Smooth muscle cell (in vitro differentiated cells): ENCODE data around the gene CYTH3. TPM values are rescaled to one million over a fixed set of nuclear protein-coding genes. Genes with fewer than 3 reads are reported as not detected.

Experiments
- DNase-seq: peaks from one replicate; lab custom pipeline; 2025; ENCODE audit not compliant: unreplicated experiment; lab: John Stamatoyannopoulos, UW
- H2AFZ ChIP-seq: fragments of 200-600 bp; sonication (generic); 2 replicates; pipeline ENCODE4 v1.6.0; 2016; ENCODE audit warnings: antibody characterized with exemption, low read depth, mild to moderate bottlenecking
- H3F3A ChIP-seq: fragments of 200-600 bp; sonication (generic); 2 replicates; pipeline ENCODE4 v1.6.0; 2017; ENCODE audit warnings: antibody characterized with exemption, low read depth
- H3K27ac ChIP-seq: fragments of 200-600 bp; sonication (generic); 2 replicates; pipeline ENCODE4 v1.5.1; 2016; ENCODE audit warnings: low read depth, mild to moderate bottlenecking
- H3K27me3 ChIP-seq: fragments of 200-600 bp; sonication (generic); 2 replicates; pipeline ENCODE4 v1.6.1; 2016; ENCODE audit warnings: low read depth, mild to moderate bottlenecking
- H3K36me3 ChIP-seq: fragments of 200-600 bp; sonication (generic); 2 replicates; pipeline ENCODE4 v1.5.1; 2016; ENCODE audit warnings: low read depth
- H3K4me1 ChIP-seq: fragments of 200-600 bp; sonication (generic); 2 replicates; pipeline ENCODE4 v1.5.1; 2016; ENCODE audit warnings: low read depth
- H3K4me2 ChIP-seq: fragments of 200-600 bp; sonication (generic); 2 replicates; pipeline ENCODE4 v1.6.0; 2016; ENCODE audit warnings: mild to moderate bottlenecking
- H3K4me3 ChIP-seq: fragments of 200-600 bp; sonication (generic); 2 replicates; pipeline ENCODE4 v1.5.1; 2016; ENCODE audit warnings: mild to moderate bottlenecking
- H3K79me2 ChIP-seq: fragments of 200-600 bp; sonication (generic); 2 replicates; pipeline ENCODE4 v1.6.0; 2016; ENCODE audit warnings: low read depth, mild to moderate bottlenecking
- H3K9ac ChIP-seq: fragments of 200-600 bp; sonication (generic); 2 replicates; pipeline ENCODE4 v1.6.0; 2016; ENCODE audit warnings: low read depth
- H3K9me3 ChIP-seq: fragments of 200-600 bp; sonication (generic); replicated peaks from 2 replicates; pipeline ENCODE4 v1.5.1; 2016; ENCODE audit warnings: low read depth
- H4K20me1 ChIP-seq: fragments of 200-600 bp; sonication (generic); 2 replicates; pipeline ENCODE4 v1.6.0; 2016; ENCODE audit warnings: low read depth
- WGBS: methylation state at CpG from one replicate; pipeline ENCODE4 v1.1.7; 2016; ENCODE audit warnings: low lambda C conversion rate; 5-methylcytosine and 5-hydroxymethylcytosine counted together
- polyA plus RNA-seq: library from polyadenylated mRNA; unstranded; fragments of >200 nt; fragmentation: Nextera tagmentation; extraction: Ambion mirVana; gene quantifications from 2 replicates; pipeline ENCODE4 v1.2.1, GENCODE V29; 2016
- total RNA-seq: library from RNA; depleted of rRNA; stranded (reverse); fragments of >200 nt; gene quantifications from 2 replicates; pipeline ENCODE4 v1.2.3, GENCODE V29; 2014
- TF ChIP-seq, protein P1 (sequence below): fragments of 200-600 bp; sonication (generic); IDR thresholded peaks from 2 replicates; pipeline ENCODE4 v1.5.1; 2017; ENCODE audit warnings: borderline replicate concordance, mild to moderate bottlenecking, antibody characterized with exemption; ENCODE audit not compliant: insufficient read depth, poor library complexity, severe bottlenecking

Gene CYTH3
- total and polyA plus RNA-seq, 2 experiments from 2014 or later = 7.6 to 11.4 TPM

DNA sequence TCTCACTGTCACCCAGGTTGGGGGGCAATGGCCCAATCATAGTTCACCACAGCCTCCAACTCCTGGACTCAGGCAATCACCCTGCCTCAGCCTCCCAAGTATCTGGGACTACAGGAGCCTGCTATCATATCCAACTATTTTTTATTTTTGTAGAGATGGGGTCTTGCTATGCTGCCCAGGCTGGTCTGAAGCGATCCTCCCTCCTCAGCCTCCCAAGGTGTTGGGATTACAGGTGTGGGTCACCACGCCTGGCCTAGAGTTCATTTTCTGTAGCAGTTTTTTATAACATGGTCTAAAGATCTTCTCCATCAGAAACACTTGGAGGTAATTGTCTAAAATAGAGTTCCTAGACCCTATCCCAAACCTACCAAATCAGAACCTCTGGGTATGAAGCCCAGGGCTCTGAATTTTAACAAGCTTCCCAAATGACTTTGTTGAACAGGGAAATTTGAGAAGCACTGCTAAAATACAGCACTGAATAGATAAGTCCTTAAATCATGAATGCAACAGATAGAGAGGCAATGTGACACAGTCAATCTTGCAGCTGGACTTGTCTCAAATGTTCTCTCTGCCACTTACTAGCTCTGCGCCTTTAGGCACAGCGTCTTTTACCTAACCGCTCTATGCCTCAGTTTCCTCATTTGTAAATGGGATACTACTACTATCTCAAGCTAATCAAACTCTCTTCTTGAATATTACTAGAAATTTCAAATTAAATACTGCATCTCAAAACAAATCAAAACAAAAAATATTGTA, 63.7 kb downstream of the CYTH3 start:
- H2AFZ ChIP-seq = no peak overlapping the region
- H3K36me3 ChIP-seq = no peaks in the 10 kb centered on the region
- no peak overlapping the region for H3K27ac ChIP-seq
- H3K27me3 ChIP-seq = no peaks in the 10 kb centered on the region
- no peak overlapping the region for H3K4me2 ChIP-seq
- H4K20me1 ChIP-seq = peaks cover 52% of the 10 kb centered on the region
- 98% methylated on average over 5 of the region's 5 CpGs for WGBS
- H3F3A ChIP-seq = no peaks in the 10 kb centered on the region
- TF ChIP-seq, protein P1, sequence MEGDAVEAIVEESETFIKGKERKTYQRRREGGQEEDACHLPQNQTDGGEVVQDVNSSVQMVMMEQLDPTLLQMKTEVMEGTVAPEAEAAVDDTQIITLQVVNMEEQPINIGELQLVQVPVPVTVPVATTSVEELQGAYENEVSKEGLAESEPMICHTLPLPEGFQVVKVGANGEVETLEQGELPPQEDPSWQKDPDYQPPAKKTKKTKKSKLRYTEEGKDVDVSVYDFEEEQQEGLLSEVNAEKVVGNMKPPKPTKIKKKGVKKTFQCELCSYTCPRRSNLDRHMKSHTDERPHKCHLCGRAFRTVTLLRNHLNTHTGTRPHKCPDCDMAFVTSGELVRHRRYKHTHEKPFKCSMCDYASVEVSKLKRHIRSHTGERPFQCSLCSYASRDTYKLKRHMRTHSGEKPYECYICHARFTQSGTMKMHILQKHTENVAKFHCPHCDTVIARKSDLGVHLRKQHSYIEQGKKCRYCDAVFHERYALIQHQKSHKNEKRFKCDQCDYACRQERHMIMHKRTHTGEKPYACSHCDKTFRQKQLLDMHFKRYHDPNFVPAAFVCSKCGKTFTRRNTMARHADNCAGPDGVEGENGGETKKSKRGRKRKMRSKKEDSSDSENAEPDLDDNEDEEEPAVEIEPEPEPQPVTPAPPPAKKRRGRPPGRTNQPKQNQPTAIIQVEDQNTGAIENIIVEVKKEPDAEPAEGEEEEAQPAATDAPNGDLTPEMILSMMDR = no peak
- peaks cover 29% of the 10 kb centered on the region for H3K79me2 ChIP-seq
- no peak overlapping the region for H3K4me3 ChIP-seq
- no peak overlapping the region for H3K9ac ChIP-seq
- H3K9me3 ChIP-seq = no peaks in the 10 kb centered on the region
- H3K4me1 ChIP-seq = no peaks in the 10 kb centered on the region
- no peak for DNase-seq

DNA sequence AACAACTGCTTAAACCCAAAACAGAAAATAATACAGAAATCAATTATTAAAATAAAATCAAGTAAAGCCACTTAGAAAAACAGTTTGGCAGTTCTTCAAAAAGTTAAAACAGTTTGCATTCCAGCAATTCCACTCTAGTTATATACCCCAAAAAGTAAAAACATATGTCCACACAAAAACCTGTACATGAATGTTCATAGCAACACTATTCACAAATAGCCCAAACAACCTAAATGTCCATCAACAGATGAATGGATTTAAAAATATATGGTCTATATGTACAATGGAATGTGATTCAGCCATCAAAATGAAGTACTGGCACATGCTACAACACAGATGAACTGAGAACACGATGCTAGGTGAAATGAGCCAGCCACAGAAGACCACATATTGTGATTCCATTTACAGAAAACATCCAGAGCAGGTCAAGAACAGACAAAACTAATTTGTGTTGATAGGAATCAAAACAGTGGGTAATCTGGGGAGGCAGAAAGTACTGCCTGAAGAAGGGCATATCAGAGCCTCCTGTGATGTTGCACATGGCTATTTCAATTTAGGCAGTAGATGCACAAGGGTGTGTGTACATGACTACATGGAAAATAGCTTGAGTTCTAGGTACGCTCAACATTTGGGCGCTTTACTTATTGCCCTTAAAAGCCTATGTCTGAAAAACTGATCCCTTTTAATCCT, 66.3 kb downstream of the CYTH3 start:
- H4K20me1 ChIP-seq = peaks cover 55% of the 10 kb centered on the region
- H3K79me2 ChIP-seq = peaks cover 31% of the 10 kb centered on the region
- TF ChIP-seq, protein P1 = no peak
- H3K27me3 ChIP-seq = no peaks in the 10 kb centered on the region
- no peaks in the 10 kb centered on the region for H3K9me3 ChIP-seq
- H3K9ac ChIP-seq = no peak overlapping the region
- no peaks in the 10 kb centered on the region for H3F3A ChIP-seq
- no peaks in the 10 kb centered on the region for H3K4me1 ChIP-seq
- H3K4me3 ChIP-seq = no peak overlapping the region
- DNase-seq = no peak
- H3K27ac ChIP-seq = no peak overlapping the region
- WGBS = 64% methylated on average over 3 of the region's 3 CpGs
- H3K36me3 ChIP-seq = no peaks in the 10 kb centered on the region
- H2AFZ ChIP-seq = no peak overlapping the region
- H3K4me2 ChIP-seq = no peak overlapping the region

DNA sequence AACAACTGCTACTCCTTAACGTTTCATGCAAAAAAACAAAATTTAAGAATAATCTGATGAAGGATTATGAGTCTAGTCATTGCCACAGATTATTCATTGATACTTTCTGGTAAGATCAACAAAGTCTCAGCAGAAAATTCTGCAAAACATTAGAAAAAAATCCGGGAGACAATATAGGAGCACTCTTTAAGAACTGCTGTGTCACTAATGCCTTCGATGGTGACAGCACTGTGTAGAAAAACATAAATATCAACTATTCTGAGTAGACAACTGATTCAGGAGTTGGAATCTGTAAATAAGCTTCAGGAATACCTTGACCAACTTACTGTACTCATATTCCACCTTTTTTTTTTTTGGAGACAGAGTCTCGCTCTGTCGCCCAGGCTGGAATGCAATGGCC, 69.0 kb downstream of the CYTH3 start:
- Histone ChIP-seq H3K4me1 (peaks cover 4% of the 10 kb centered on the region), H3K79me2 (peaks cover 27% of the 10 kb centered on the region), H3F3A (no peaks in the 10 kb centered on the region), H3K36me3 (no peaks in the 10 kb centered on the region), H4K20me1 (peaks cover 47% of the 10 kb centered on the region), H3K4me3 (no peak overlapping the region), H3K4me2 (no peak overlapping the region), H3K27me3 (no peaks in the 10 kb centered on the region), H3K27ac (no peak overlapping the region), H3K9me3 (no peaks in the 10 kb centered on the region), H2AFZ (no peak overlapping the region), H3K9ac (no peak overlapping the region)
- no peak for DNase-seq
- WGBS = 91% methylated on average over 5 of the region's 5 CpGs
- TF ChIP-seq, protein P1 = no peak
